GM12891 (cell line): ENCODE data around the gene SNAPIN.

Source experiments
- POLR2A ChIP-seq: IDR thresholded peaks from 2 replicates; pipeline ENCODE4 v1.6.1; 2011; ENCODE audit warnings: low read depth, low read length, control low read depth
- POLR2AphosphoS5 ChIP-seq: IDR thresholded peaks from 2 replicates; pipeline ENCODE4 v1.6.1; 2011; ENCODE audit warnings: low read depth, low read length, control low read depth
- SPI1 ChIP-seq: IDR thresholded peaks from 2 replicates; pipeline ENCODE4 v1.6.1; 2011; ENCODE audit warnings: low read depth, low read length, control low read depth

DNA sequence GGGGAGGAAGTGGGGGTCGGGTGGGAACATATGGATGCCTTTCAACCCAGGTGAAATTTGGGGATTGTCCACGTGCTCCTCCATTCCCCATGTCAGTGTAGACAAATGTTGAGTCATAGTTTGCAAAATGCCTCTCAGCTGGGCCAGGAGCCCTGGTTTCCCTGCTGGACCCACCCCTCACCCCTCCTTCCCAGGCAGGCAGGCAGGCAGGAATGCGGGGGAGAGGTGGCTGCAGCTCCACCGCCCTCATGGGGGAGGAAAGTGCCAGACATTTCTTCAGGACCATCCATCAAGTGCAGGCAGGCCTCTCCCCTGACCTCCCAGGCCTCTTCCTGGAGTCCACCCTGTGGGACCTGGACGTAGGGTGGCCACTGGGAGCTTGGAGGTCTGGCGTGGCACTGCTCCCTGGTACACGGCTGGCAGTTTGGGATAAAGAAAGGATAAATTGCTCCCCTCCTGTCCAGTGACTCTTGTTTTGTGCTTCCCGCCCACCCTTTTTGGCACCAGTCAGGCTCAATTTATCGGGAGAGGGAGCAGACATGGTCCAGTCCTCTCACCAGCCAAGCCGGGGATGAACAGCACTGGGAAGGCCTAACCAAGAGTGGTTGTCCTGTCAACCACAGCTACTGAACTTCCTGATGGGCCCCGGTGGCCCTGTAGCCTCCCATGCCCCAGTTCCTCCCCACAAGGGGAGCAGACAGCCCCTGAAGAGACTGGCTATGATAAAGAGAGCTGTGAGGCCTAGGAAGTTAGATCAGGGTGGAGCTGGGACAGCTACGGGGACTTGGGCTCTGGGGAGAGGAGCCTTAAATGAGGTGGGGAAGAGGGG is 38.9 kb downstream of the SNAPIN start:
- TF ChIP-seq POLR2AphosphoS5 (no peak), POLR2A (no peak), SPI1 (no peak)
